ENCODE results near the gene CEP97.

GRCh38 chr3:101811875-101812274 is 87.5 kb downstream of the CEP97 start:
- no peak for TF ChIP-seq CTCF (IDR thresholded peaks at IDR 0.05; ENCODE audit: low read depth, low read length)
- TF ChIP-seq EZH2phosphoT487 (IDR thresholded peaks at IDR 0.05; ENCODE audit: low read depth): no peak

Measured in OCI-LY3 (cell line).